Activated CD4-positive, alpha-beta T cell treated with anti-CD3 and anti-CD28 coated beads, Interleukin-2, amount 50 U/mL, for 4 hours (primary cell): ENCODE data around the gene TEFM.
"Not testable (repeated sequence)": the region's sequence is repeated elsewhere in the genome, so short reads cannot be mapped to it uniquely, and the experiment has no call there.

Source experiments
- DNase-seq, 2 experiments: peaks; one replicate each; pipeline ENCODE4 v3.0.0-alpha.2; 2020

TEFM gene

DNA sequence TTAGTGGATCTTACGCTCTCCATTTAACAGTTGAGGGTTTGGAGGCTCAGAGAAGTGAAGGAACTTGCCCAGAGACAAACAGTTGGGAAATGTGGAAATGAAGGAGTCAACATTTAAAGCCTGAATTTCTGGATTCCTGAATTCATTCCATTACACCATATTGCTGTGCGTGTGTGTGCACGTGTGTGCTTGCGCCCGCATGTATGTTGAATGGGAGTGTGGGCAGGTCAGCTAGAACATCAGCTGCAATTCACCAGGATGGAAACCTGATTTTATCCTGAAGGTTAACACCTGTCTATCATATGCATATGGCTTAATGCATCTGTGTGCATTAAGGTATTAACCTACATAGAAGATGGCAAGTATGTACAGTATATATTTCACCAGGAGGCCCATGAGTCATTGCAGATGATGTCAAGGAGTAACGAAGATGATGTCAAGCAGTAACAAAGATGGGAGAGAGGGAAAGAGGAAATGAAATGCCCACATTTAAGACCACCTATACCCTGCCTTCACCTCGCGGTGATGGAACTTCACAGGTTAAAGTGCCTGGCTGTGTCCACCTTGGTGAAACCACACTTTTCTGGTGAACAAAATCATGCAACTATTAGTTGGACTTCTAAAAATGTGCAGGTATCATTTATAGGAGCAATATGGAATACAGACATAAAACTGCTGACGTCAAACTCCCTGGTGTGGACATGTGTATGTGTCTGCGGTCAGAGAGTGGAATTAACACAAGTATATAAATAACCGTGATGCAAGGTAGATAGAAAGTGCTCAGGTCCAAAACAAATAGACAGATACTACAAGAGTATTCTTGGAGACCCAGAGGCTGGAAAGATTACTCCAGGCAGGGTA, 14.9 kb upstream of the TEFM start:
- DNase-seq, result no peak

DNA sequence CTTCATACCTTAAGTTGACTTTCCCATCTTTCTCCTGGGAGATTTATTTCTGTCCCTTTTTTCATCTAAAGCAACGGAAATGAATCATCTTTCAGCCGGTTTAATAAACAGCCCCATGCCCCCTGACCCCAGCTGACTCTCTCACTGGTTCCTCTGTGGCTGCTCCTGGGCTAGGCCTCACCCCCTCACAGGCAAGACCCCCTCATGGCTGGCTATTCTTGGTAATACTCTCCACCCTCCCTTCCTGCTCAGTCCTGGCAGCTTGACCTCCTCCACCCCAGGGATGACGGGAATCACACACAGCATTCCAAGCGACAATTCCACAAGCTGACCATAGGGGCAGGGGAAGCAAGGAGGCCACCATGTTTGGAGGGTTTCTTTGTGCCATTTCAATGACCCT, 14.2 kb upstream of the TEFM start:
- DNase-seq, result no peak

- no peak for DNase-seq
These were observed 11.0 kb upstream of the TEFM start for GRCh38 chr17:30917050-30917449.

DNA sequence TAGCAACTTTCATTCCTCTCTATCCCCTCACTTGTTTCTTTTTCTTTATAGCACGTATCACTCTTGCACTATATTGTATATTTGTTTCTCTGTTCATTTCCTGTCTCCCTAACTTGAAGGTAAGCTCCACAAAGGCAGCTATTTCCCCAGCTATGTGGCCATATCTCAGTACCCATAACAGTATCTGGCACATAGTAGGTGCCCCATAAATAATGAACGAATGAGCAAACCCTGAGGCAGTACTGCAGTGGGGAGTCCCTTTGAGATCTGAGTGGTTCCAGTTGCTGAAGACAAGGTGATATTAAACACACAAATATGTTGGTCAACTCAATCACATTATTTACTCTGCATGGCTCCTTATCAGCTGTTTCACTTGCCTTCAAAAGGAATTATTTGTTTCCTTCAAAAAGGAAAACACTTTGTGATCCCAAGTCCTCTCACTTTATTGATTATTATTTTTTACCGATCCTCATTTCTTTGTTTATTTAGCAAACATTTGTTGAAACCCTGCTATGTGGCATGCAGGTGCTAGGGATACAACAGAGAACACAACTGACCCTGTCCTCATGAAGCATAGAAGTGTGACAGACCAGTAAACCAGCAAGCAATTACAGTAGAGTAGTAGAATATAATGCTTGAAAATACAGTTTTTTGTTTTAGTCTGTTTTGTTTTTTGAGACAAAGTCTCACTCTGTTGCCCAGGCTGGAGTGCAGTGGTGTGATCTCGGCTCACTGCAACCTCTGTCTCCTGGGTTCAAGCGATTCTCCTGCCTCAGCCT, 10.0 kb upstream of the TEFM start:
- DNase-seq, result no peak

DNA sequence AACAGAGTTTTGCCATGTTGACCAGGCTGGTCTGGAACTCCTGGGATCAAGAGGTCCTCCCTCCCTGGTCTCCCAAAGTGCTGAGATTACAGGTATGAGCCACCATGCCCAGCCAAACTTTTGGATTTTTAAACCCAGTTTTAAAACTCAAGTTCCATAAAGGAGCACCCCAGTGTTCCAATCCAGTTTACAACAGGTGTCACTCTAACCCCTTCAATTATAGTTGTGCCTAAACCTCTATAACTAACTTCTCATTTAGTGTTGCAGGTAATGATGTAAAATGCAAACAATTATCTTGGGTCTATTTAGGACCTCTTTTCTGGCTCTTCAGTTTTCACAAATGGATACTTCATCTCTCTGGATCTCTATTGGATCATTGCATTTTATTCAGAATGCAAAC, 7.9 kb upstream of the TEFM start:
- DNase-seq, result no peak

DNA sequence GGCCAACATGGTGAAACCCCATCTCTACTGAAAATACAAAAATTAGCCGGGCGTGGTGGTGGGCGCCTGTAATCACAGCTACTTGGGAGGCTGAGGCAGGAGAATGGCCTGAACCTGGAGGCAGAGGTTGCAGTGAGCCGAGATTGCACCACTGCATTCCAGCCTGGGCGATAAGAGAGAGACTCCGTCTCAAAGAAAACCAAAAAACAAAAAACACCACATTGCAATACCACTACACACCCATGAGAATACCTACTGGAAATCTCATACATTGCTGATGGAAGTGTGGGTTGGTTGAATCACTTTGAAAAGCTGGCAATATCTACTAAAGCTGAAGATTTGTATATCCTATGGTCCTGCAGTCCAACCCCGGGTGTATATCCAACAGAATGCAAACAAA, 4.1 kb upstream of the TEFM start:
- DNase-seq, result not testable (repeated sequence)

DNA sequence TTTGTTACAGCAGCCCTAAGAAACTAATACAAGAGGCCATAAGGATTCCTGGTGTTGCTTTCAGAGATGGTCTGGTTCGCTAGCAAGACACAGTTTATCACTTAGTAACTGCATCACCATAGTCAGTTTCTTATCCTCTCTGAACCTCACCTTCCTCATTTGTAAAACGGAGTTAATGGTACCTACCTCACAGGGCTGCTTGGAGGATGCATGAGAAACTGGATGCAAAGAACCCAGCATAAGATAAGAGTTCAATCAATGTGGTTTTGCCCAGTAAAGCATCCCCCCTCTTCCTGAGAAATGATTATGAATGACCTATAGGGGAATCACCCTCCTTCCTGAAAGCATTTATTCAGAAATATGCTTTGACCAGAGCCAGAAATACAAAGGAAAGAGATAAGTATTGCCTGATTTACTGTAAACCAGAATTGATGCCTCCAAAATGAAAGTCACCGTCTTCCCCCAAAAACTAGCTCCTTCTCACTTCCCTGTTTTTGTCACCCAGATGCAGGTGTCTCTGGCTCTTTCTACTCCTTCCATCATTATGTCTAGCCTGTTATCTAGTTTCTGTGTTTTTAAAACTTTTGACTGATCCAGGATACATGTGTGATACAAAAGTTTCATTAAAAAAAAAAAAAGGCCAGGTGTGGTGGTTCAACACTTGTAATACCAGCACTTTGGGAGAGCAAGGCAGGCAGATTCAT, 2.8 kb upstream of the TEFM start:
- no peak for DNase-seq

DNA sequence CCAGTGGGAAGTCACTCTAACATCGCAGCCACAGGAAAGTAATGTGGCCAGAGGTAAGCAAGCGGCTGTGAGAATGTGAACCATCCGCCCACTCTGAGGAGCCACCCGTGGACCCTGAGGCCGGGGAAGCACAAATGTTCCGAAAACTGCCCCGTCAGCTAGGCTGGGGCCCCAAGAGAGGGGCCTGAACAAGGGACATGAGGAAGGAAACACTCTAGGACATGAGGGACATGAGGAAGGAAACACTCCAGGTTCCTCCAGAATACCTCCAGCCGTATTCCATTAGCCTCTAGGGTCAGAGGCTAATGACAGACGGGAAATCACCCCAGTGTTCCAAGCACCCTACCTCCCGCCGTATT, 317 bp downstream of the TEFM start:
- DNase-seq, result peak in 1 of 2 experiments; percentile 2

- no peak for DNase-seq
These were observed 8.7 kb downstream of the TEFM start for GRCh38 chr17:30897311-30897710.

DNA sequence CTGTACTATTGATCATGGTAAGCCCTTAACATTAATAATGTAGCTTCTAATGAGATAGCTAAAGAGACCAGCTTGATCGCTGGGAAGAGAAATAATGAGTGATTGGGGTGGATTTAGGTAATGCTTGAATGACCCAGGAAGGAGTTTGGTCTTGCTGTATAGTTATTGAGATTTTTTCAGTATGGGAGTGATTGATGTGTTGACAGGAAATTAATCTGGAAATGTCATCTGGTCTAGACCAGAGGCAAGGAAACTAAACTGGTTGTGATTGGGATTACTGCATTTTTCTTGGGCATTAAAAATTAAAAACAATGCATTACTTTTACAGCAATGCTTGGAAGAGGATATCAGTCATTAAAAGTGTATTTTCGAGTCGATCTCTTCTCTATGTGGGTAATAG, 11.8 kb downstream of the TEFM start:
- DNase-seq, result no peak

- DNase-seq, result no peak
These were observed 19.9 kb downstream of the TEFM start for GRCh38 chr17:30886187-30886586.

DNA sequence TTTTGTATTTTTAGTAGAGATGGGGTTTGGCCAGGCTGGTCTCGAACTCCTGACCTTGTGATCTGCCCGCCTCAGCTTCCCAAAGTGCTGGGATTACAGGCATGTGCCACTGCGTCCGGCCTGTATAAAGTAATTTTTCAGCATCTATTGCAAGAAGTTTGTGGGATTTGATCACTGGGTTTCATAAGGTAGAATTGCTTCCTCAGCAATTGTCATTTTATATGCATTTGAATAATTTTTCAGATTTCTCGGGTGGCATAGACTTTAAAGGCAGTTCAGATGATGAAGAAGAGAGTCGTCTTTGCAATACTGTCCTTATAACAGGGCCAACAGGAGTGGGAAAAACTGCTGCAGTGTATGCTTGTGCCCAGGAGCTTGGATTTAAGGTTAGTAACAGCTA, 37.0 kb downstream of the TEFM start:
- DNase-seq, result no peak

- DNase-seq, result no peak
These were observed 41.4 kb downstream of the TEFM start for GRCh38 chr17:30864636-30865035.

GRCh38 chr17:30858556-30859250, 47.3 kb downstream of the TEFM start:
- no peak for DNase-seq

DNA sequence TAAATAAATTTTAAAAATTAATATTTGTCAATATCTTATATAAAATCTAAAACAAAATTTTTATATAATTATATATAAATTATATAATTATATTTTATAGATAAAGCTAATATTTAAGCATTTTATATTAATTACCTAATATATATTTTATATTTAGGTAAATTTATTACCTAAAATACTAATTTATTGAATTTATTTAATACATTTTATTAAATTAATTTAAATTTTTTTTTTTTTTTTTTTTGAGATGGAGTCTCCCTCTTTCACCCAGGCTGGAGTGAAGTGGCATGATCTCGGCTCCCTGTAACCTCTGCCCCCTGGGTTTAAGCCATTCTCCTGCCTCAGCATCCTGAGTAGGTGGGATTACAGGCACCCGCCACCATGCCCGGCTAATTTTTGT, 51.9 kb downstream of the TEFM start:
- DNase-seq, result no peak
